HG02642 (cell line): ENCODE measurements around the gene KIF9.
"Not testable (repeated sequence)": the region's sequence is repeated elsewhere in the genome, so short reads cannot be mapped to it uniquely, and the experiment has no call there.

ENCODE experiments used
- ATAC-seq: cut with Tn5 transposase; IDR thresholded peaks from one replicate; pipeline ENCODE4 v1.9.1; 2021; ENCODE audit warnings: mild to moderate bottlenecking; ENCODE audit not compliant: unreplicated experiment, poor library complexity

KIF9 gene

GRCh38 chr3:47294392-47294791, 11.8 kb upstream of the KIF9 start:
- ATAC-seq, result no peak

GRCh38 chr3:47293822-47294221, 11.2 kb upstream of the KIF9 start:
- ATAC-seq, result no peak

GRCh38 chr3:47291754-47292420, 9.3 kb upstream of the KIF9 start:
- not testable (repeated sequence) for ATAC-seq

GRCh38 chr3:47291158-47291753, 8.7 kb upstream of the KIF9 start:
- no peak for ATAC-seq

- no peak for ATAC-seq
Observed at GRCh38 chr3:47288966-47289910, 6.6 kb upstream of the KIF9 start.

- no peak for ATAC-seq
Observed at GRCh38 chr3:47283591-47284364, 1.2 kb upstream of the KIF9 start.

- ATAC-seq, result no peak
Observed at GRCh38 chr3:47283193-47283537, 566 bp upstream of the KIF9 start.

- ATAC-seq, result no peak
Observed at GRCh38 chr3:47280519-47280918, 2.1 kb downstream of the KIF9 start.

GRCh38 chr3:47276558-47276957, 6.0 kb downstream of the KIF9 start:
- ATAC-seq, result no peak

- no peak for ATAC-seq
Observed at GRCh38 chr3:47274652-47275051, 7.9 kb downstream of the KIF9 start.

GRCh38 chr3:47273564-47273963, 9.0 kb downstream of the KIF9 start:
- ATAC-seq, result no peak

- ATAC-seq, result no peak
Observed at GRCh38 chr3:47270526-47270925, 12.1 kb downstream of the KIF9 start.

- ATAC-seq, result no peak
Observed at GRCh38 chr3:47267490-47267824, 15.1 kb downstream of the KIF9 start.

GRCh38 chr3:47266709-47267489, 15.7 kb downstream of the KIF9 start:
- ATAC-seq, result peak; percentile 61

- no peak for ATAC-seq
Observed at GRCh38 chr3:47265725-47266428, 16.7 kb downstream of the KIF9 start.

GRCh38 chr3:47265008-47265407, 17.6 kb downstream of the KIF9 start:
- ATAC-seq, result no peak

- no peak for ATAC-seq
Observed at GRCh38 chr3:47261301-47261700, 21.3 kb downstream of the KIF9 start.

- ATAC-seq, result no peak
Observed at GRCh38 chr3:47260605-47261004, 22.0 kb downstream of the KIF9 start.

- ATAC-seq, result no peak
Observed at GRCh38 chr3:47259114-47259513, 23.5 kb downstream of the KIF9 start.
